ENCODE measurements around the gene YTHDF1.

GRCh38 chr20:63182946-63183415 lies 33.0 kb downstream of the YTHDF1 start:
- TF ChIP-seq CTCF (IDR thresholded peaks at IDR 0.05), result no peak
- TF ChIP-seq POLR2A (IDR thresholded peaks at IDR 0.05), result no peak
